ENCODE results near the gene KRT86.
"Not testable (repeated sequence)": the region's sequence is repeated elsewhere in the genome, so short reads cannot be mapped to it uniquely, and the experiment has no call there.

KRT86 gene

GRCh38 chr12:52333321-52333720 lies 58.9 kb downstream of the KRT86 start:
- Mint-ChIP-seq H3K4me3 (no peak overlapping the region), H3K4me1 (ENCODE audit: low read depth in 2 of 2) (no peaks in the 10 kb centered on the region), H3K27me3 (peaks cover 14 to 50% of the 10 kb centered on the region in 2 donors), H3K9me3 (no peaks in the 10 kb centered on the region), H3K36me3 (ENCODE audit: insufficient read depth) (peaks cover 4% of the 10 kb centered on the region), H3K27ac (no peak overlapping the region)
- ATAC-seq (replicated peaks), result no peak
- DNase-seq, result no peak

- Mint-ChIP-seq H3K4me3 (no peak overlapping the region), H3K9me3 (no peaks in the 10 kb centered on the region), H3K27me3 (peaks cover 21 to 54% of the 10 kb centered on the region in 2 donors), H3K27ac (no peak overlapping the region), H3K36me3 (ENCODE audit: insufficient read depth) (peaks cover 2% of the 10 kb centered on the region), H3K4me1 (ENCODE audit: low read depth in 2 of 2) (no peaks in the 10 kb centered on the region)
- ATAC-seq (replicated peaks) (no peak), DNase-seq (no peak)
Measured at GRCh38 chr12:52334185-52334584, 59.7 kb downstream of the KRT86 start.

GRCh38 chr12:52335598-52336262 lies 61.3 kb downstream of the KRT86 start:
- Mint-ChIP-seq H3K9me3 (no peaks in the 10 kb centered on the region), H3K36me3 (ENCODE audit: insufficient read depth) (no peaks in the 10 kb centered on the region), H3K4me1 (ENCODE audit: low read depth in 2 of 2) (no peaks in the 10 kb centered on the region), H3K27me3 (peaks cover 21 to 64% of the 10 kb centered on the region in 2 donors), H3K4me3 (no peak overlapping the region), H3K27ac (no peak overlapping the region)
- no peak for ATAC-seq (replicated peaks)
- DNase-seq, result no peak

- Mint-ChIP-seq H3K27ac (no peak overlapping the region), H3K4me1 (ENCODE audit: low read depth in 2 of 2) (no peaks in the 10 kb centered on the region), H3K27me3 (peaks cover 18 to 69% of the 10 kb centered on the region in 2 donors), H3K4me3 (no peak overlapping the region), H3K36me3 (ENCODE audit: insufficient read depth) (no peaks in the 10 kb centered on the region), H3K9me3 (no peaks in the 10 kb centered on the region)
- no peak for DNase-seq
- no peak for ATAC-seq (replicated peaks)
Measured at GRCh38 chr12:52336641-52337040, 62.2 kb downstream of the KRT86 start.

GRCh38 chr12:52337054-52337453 lies 62.6 kb downstream of the KRT86 start:
- Mint-ChIP-seq H3K27ac (no peak overlapping the region), H3K36me3 (ENCODE audit: insufficient read depth) (no peaks in the 10 kb centered on the region), H3K27me3 (peaks cover 14 to 69% of the 10 kb centered on the region in 2 donors), H3K9me3 (no peaks in the 10 kb centered on the region), H3K4me3 (no peak overlapping the region), H3K4me1 (ENCODE audit: low read depth in 2 of 2) (no peaks in the 10 kb centered on the region)
- no peak for DNase-seq
- no peak for ATAC-seq (replicated peaks)

GRCh38 chr12:52338241-52338960 lies 64.0 kb downstream of the KRT86 start:
- no peaks in the 10 kb centered on the region for H3K36me3 Mint-ChIP-seq (ENCODE audit: insufficient read depth)
- no peak overlapping the region for H3K4me3 Mint-ChIP-seq
- no peaks in the 10 kb centered on the region for H3K9me3 Mint-ChIP-seq
- no peaks in the 10 kb centered on the region for H3K4me1 Mint-ChIP-seq (ENCODE audit: low read depth in 2 of 2)
- no peak for DNase-seq
- no peak for ATAC-seq (replicated peaks)
- H3K27ac Mint-ChIP-seq, result no peak overlapping the region
- H3K27me3 Mint-ChIP-seq, result peaks cover 14 to 75% of the 10 kb centered on the region in 2 donors

- ATAC-seq (replicated peaks) (no peak), DNase-seq (no peak)
- Mint-ChIP-seq H3K27ac (no peak overlapping the region), H3K4me3 (no peak overlapping the region), H3K4me1 (ENCODE audit: low read depth in 2 of 2) (no peaks in the 10 kb centered on the region), H3K27me3 (peaks cover 7 to 79% of the 10 kb centered on the region in 2 donors), H3K36me3 (ENCODE audit: insufficient read depth) (no peaks in the 10 kb centered on the region), H3K9me3 (no peaks in the 10 kb centered on the region)
Measured at GRCh38 chr12:52341066-52341580, 66.7 kb downstream of the KRT86 start.

GRCh38 chr12:52342781-52343490 lies 68.5 kb downstream of the KRT86 start:
- DNase-seq (no peak), ATAC-seq (replicated peaks) (no peak)
- Mint-ChIP-seq H3K27me3 (peaks cover 9 to 96% of the 10 kb centered on the region in 2 donors), H3K27ac (no peak overlapping the region), H3K4me3 (no peak overlapping the region), H3K9me3 (no peaks in the 10 kb centered on the region), H3K36me3 (ENCODE audit: insufficient read depth) (no peaks in the 10 kb centered on the region), H3K4me1 (ENCODE audit: low read depth in 2 of 2) (no peaks in the 10 kb centered on the region)

- Mint-ChIP-seq H3K4me3 (no peak overlapping the region), H3K27ac (no peak overlapping the region), H3K9me3 (no peaks in the 10 kb centered on the region), H3K4me1 (ENCODE audit: low read depth in 2 of 2) (no peaks in the 10 kb centered on the region), H3K36me3 (ENCODE audit: insufficient read depth) (no peaks in the 10 kb centered on the region), H3K27me3 (peaks cover 9 to 96% of the 10 kb centered on the region in 2 donors)
- no peak for DNase-seq
- ATAC-seq (replicated peaks), result no peak
Measured at GRCh38 chr12:52343550-52343949, 69.1 kb downstream of the KRT86 start.

- Mint-ChIP-seq H3K4me3 (no peak overlapping the region), H3K9me3 (no peaks in the 10 kb centered on the region), H3K27ac (no peak overlapping the region), H3K4me1 (ENCODE audit: low read depth in 2 of 2) (peaks cover 0 to 2% of the 10 kb centered on the region in 2 donors), H3K36me3 (ENCODE audit: insufficient read depth) (no peaks in the 10 kb centered on the region), H3K27me3 (peaks cover 4 to 93% of the 10 kb centered on the region in 2 donors)
- ATAC-seq (replicated peaks), result no peak
- no peak for DNase-seq
Measured at GRCh38 chr12:52344111-52344510, 69.7 kb downstream of the KRT86 start.

- H3K9me3 Mint-ChIP-seq; H3K27ac Mint-ChIP-seq; H3K36me3 Mint-ChIP-seq (ENCODE audit: insufficient read depth); H3K4me1 Mint-ChIP-seq (ENCODE audit: low read depth in 2 of 2); ATAC-seq (replicated peaks); H3K4me3 Mint-ChIP-seq; DNase-seq: not testable (repeated sequence)
- H3K27me3 Mint-ChIP-seq, result peaks cover 4 to 90% of the 10 kb centered on the region in 2 donors
Measured at GRCh38 chr12:52345041-52345440, 70.6 kb downstream of the KRT86 start.

- peaks cover 7 to 11% of the 10 kb centered on the region in 2 donors for H3K4me1 Mint-ChIP-seq (ENCODE audit: low read depth in 2 of 2)
- DNase-seq (no peak), ATAC-seq (replicated peaks) (no peak)
- no peak overlapping the region for H3K27ac Mint-ChIP-seq
- peaks cover 2% of the 10 kb centered on the region for H3K36me3 Mint-ChIP-seq (ENCODE audit: insufficient read depth)
- no peak overlapping the region for H3K4me3 Mint-ChIP-seq
- H3K27me3 Mint-ChIP-seq, result peaks cover 9 to 84% of the 10 kb centered on the region in 2 donors
- no peaks in the 10 kb centered on the region for H3K9me3 Mint-ChIP-seq
Measured at GRCh38 chr12:52346593-52346992, 72.1 kb downstream of the KRT86 start.

GRCh38 chr12:52347016-52347415 lies 72.6 kb downstream of the KRT86 start:
- Mint-ChIP-seq H3K27me3 (peaks cover 9 to 80% of the 10 kb centered on the region in 2 donors), H3K4me3 (no peak overlapping the region), H3K27ac (no peak overlapping the region), H3K36me3 (ENCODE audit: insufficient read depth) (peaks cover 4% of the 10 kb centered on the region), H3K4me1 (ENCODE audit: low read depth in 2 of 2) (peaks cover 11 to 15% of the 10 kb centered on the region in 2 donors), H3K9me3 (no peaks in the 10 kb centered on the region)
- no peak for DNase-seq
- ATAC-seq (replicated peaks), result no peak
